HG02981 (cell line): ENCODE measurements around the gene MS4A14.
A peak's percentile ranks its signal among the peaks of the same experiment; 100 is the strongest.
"Not testable (repeated sequence)": the region's sequence is repeated elsewhere in the genome, so short reads cannot be mapped to it uniquely, and the experiment has no call there.

Source experiments
- ATAC-seq: cut with Tn5 transposase; IDR thresholded peaks from one replicate; pipeline ENCODE4 v1.9.1; 2021; ENCODE audit warnings: mild to moderate bottlenecking, moderate library complexity; ENCODE audit not compliant: unreplicated experiment

Gene MS4A14

GRCh38 chr11:60378354-60378753, 17.9 kb upstream of the MS4A14 start, which contains the start of gene MS4A7:
TSS of gene MS4A7 (plus strand) at chr11:60378532. CDS start at chr11:60383142, 4,610 bp downstream.
- peak; percentile 86 for ATAC-seq

- peak; percentile 95 for ATAC-seq
Measured at GRCh38 chr11:60389279-60389910, 6.9 kb upstream of the MS4A14 start.

GRCh38 chr11:60390419-60390818, 5.8 kb upstream of the MS4A14 start:
- ATAC-seq: no peak

- ATAC-seq: no peak
Measured at GRCh38 chr11:60392361-60392760, 3.9 kb upstream of the MS4A14 start.

GRCh38 chr11:60393016-60393415, 3.2 kb upstream of the MS4A14 start:
- ATAC-seq: no peak

GRCh38 chr11:60394666-60395380, 1.4 kb upstream of the MS4A14 start:
- ATAC-seq: no peak

- no peak for ATAC-seq
Measured at GRCh38 chr11:60396799-60397198, 540 bp downstream of the MS4A14 start.

GRCh38 chr11:60420015-60420414, 23.8 kb downstream of the MS4A14 start:
- no peak for ATAC-seq

- no peak for ATAC-seq
Measured at GRCh38 chr11:60422609-60423008, 26.4 kb downstream of the MS4A14 start.

GRCh38 chr11:60428517-60428916, 32.3 kb downstream of the MS4A14 start:
- ATAC-seq: no peak

- no peak for ATAC-seq
Measured at GRCh38 chr11:60429272-60429671, 33.0 kb downstream of the MS4A14 start, which contains the start of gene MS4A5. TSS of gene MS4A5 (plus strand) at chr11:60429572. CDS start at chr11:60429675, 103 bp downstream.

- ATAC-seq: no peak
Measured at GRCh38 chr11:60431251-60431650, 35.0 kb downstream of the MS4A14 start.

- ATAC-seq: no peak
Measured at GRCh38 chr11:60433401-60433800, 37.1 kb downstream of the MS4A14 start.

- ATAC-seq: no peak
Measured at GRCh38 chr11:60447070-60447469, 50.8 kb downstream of the MS4A14 start.

GRCh38 chr11:60447846-60448245, 51.6 kb downstream of the MS4A14 start:
- no peak for ATAC-seq

GRCh38 chr11:60451185-60451584, 54.9 kb downstream of the MS4A14 start:
- ATAC-seq: not testable (repeated sequence)

GRCh38 chr11:60454212-60454611, 58.0 kb downstream of the MS4A14 start:
- no peak for ATAC-seq

- peak; percentile 80 for ATAC-seq
Measured at GRCh38 chr11:60455531-60456042, 59.3 kb downstream of the MS4A14 start, which contains the start of gene MS4A1. TSS of gene MS4A1 (plus strand) at chr11:60455847. CDS start at chr11:60462375, 6,528 bp downstream.

GRCh38 chr11:60457576-60457975, 61.3 kb downstream of the MS4A14 start:
- ATAC-seq: peak; percentile 27

GRCh38 chr11:60459345-60459744, 63.1 kb downstream of the MS4A14 start:
- ATAC-seq: no peak
